NCI-H2196 (cell line): Measurements from ENCODE around the gene ODC1.

ENCODE experiments used
- DNase-seq: peaks from one replicate; lab custom pipeline; 2025; ENCODE audit not compliant: unreplicated experiment; lab: John Stamatoyannopoulos, UW

The ODC1 gene

GRCh38 chr2:10417551-10418335, 30.4 kb downstream of the ODC1 start:
- DNase-seq: no peak

GRCh38 chr2:10415640-10416039, 32.5 kb downstream of the ODC1 start:
- DNase-seq: no peak

- no peak for DNase-seq
These were observed 33.1 kb downstream of the ODC1 start for GRCh38 chr2:10415048-10415447.

GRCh38 chr2:10414591-10414990, 33.5 kb downstream of the ODC1 start:
- peak; percentile 94 for DNase-seq

GRCh38 chr2:10413991-10414451, 34.1 kb downstream of the ODC1 start:
- peak; percentile 71 for DNase-seq

GRCh38 chr2:10413503-10413902, 34.6 kb downstream of the ODC1 start:
- DNase-seq: no peak

- peak; percentile 38 for DNase-seq
These were observed 35.7 kb downstream of the ODC1 start for GRCh38 chr2:10412380-10412779.

- no peak for DNase-seq
These were observed 36.6 kb downstream of the ODC1 start for GRCh38 chr2:10411557-10411956.

- DNase-seq: no peak
These were observed 37.2 kb downstream of the ODC1 start for GRCh38 chr2:10410823-10411437.

GRCh38 chr2:10410001-10410822, 37.9 kb downstream of the ODC1 start:
- DNase-seq: no peak

GRCh38 chr2:10408649-10409579, 39.2 kb downstream of the ODC1 start:
- DNase-seq: peak; percentile 85

- peak; percentile 12 for DNase-seq
These were observed 40.1 kb downstream of the ODC1 start for GRCh38 chr2:10407841-10408648.

GRCh38 chr2:10407432-10407831, 40.7 kb downstream of the ODC1 start:
- no peak for DNase-seq

- no peak for DNase-seq
These were observed 41.5 kb downstream of the ODC1 start for GRCh38 chr2:10406491-10407188.

- no peak for DNase-seq
These were observed 42.1 kb downstream of the ODC1 start for GRCh38 chr2:10406016-10406415.

- DNase-seq: peak; percentile 54
These were observed 42.7 kb downstream of the ODC1 start for GRCh38 chr2:10405448-10405847.

GRCh38 chr2:10404324-10405143, 43.6 kb downstream of the ODC1 start:
- DNase-seq: no peak

GRCh38 chr2:10402653-10403215, 45.4 kb downstream of the ODC1 start:
- no peak for DNase-seq
